Astrocyte of the cerebellum (primary cell): ENCODE results near the gene ZNF107.

Source experiments
- DNase-seq: peaks from one replicate; pipeline ENCODE4 v3.0.0-alpha.2; 2011; ENCODE audit warnings: low read depth
- H3K4me3 ChIP-seq: 2 replicates; pipeline ENCODE4 v1.5.1; 2011; ENCODE audit warnings: mild to moderate bottlenecking, low read depth, low read length, moderate library complexity
- in situ Hi-C: cut with HindIII; loops from 2 replicates; pipeline ENCODE4 v1.10.0; 2017; ENCODE audit warnings: low sequenced_read_pairs
- TF ChIP-seq, protein P1 (sequence below): IDR thresholded peaks from 2 replicates; pipeline ENCODE4 v1.5.1; 2012; ENCODE audit warnings: low read length, low read depth, moderate library complexity, mild to moderate bottlenecking; ENCODE audit errors: missing control alignments

Gene ZNF107

DNA sequence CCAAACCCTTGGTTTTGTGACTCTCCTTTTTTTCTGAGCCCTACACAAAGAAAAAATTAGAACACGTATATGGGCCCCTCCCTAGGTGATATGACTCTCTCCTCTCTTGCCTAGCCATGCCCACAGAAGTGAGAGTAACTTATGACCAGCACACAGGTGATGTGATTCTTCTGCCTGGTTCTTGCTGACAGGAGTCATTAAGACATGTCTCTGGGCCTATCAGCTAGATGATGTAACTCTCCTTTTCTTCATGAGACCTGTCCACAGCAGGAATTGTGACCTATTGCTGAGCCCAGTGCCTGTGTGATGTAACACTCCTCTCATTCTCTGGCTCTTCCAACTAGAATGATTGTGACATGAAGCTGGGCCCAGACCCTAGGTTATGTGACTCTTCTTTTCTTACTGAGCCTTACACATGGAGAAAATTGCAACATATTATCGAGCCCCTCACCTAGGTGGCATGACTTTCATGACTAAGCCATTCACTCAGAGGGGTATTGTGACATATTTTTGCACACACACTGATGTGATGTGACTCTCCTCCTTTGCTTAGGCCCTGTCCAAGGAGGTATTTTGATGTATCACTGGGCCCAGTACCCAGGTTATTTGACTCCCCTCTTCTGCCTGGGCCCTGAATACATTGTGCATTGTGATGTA is 31.4 kb upstream of the ZNF107 start:
- in situ Hi-C loops = no loop called here
- H3K4me3 ChIP-seq = no peak overlapping the region
- no peak for DNase-seq
- TF ChIP-seq, protein P1, sequence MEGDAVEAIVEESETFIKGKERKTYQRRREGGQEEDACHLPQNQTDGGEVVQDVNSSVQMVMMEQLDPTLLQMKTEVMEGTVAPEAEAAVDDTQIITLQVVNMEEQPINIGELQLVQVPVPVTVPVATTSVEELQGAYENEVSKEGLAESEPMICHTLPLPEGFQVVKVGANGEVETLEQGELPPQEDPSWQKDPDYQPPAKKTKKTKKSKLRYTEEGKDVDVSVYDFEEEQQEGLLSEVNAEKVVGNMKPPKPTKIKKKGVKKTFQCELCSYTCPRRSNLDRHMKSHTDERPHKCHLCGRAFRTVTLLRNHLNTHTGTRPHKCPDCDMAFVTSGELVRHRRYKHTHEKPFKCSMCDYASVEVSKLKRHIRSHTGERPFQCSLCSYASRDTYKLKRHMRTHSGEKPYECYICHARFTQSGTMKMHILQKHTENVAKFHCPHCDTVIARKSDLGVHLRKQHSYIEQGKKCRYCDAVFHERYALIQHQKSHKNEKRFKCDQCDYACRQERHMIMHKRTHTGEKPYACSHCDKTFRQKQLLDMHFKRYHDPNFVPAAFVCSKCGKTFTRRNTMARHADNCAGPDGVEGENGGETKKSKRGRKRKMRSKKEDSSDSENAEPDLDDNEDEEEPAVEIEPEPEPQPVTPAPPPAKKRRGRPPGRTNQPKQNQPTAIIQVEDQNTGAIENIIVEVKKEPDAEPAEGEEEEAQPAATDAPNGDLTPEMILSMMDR = no peak

DNA sequence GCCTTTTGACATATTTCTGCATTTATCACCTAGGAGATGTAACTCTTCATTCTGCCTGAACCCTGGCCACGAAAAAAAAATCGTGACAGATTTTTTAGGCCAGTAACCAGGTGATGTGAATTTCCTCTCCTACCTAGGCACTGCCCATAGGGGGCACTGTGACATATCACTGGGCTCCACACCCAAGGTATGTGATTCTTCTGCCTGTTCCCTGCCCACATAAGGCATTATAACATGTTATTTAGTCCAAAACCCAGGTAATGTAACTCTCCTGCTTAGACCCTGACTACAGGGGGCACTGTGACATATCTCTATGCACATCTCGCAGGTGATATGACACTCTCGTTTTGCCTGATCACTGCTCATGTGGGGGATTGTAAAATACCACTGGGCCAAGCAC is 29.5 kb upstream of the ZNF107 start:
- no peak for DNase-seq
- in situ Hi-C loops = no loop called here
- no peak overlapping the region for H3K4me3 ChIP-seq
- TF ChIP-seq, protein P1 = no peak

DNA sequence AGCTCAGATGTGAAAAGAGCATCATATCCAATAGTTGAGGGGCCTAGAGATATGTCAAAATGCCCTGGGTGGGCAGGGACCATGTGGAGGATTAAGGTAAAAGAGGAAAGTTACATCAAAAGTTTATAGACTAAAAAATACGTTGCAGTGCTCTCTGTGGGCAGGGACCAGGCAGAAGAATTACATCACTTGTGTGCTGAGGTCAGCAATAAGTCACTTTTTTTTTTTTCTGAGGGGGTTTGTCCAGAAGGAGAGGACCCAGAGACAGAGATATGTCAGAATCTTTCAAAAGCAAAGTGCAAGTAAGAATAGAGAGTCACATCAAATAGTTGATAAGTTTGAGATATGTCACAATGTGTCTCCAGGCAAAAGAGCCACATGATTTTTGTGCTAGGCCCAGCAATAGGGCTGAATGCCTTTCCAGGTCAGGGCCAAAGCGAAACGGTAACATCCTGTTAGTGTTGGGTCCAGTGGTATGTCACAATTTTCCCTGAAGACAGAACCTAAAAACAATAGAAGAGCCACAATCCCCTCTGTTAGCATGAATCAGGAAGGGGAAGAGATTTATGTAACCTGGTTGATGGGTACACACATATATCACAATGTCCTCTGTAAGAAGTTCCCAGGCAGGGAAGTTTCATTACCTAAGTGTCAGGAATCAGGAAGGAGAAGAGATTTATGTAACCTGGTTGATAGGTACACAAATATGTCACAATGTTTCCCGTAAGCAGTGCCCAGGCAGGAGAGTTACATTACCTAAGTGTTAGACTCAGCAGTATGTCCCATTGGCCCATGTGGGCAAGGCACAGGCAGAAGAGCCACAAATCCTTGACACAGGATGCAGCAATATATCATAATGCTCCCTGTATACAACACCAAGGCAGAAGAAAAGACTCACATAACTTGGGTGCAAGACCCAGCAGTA is 28.1 kb upstream of the ZNF107 start:
- TF ChIP-seq, protein P1 = no peak
- no peak for DNase-seq
- H3K4me3 ChIP-seq = no peak overlapping the region
- in situ Hi-C loops = no loop called here

DNA sequence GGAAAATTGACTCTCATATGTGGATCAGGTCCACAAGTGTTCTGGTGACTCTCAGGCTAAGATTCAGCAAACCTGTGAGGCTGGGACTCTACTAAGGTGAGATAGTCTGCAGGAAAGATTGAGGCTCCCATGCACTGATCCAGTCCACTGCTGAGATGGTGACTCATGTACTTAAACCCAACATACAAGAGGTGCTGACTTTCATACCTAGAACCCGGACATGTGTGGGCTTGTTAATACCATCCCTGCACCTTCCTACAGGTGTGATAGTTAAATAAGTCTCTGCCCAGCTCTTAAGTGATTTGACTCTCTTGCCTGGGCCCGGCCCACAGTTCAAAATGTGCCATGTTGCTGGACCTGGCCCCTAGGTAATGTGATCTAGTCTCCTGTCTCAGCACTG is 27.1 kb upstream of the ZNF107 start:
- no peak overlapping the region for H3K4me3 ChIP-seq
- in situ Hi-C loops = no loop called here
- DNase-seq = no peak
- TF ChIP-seq, protein P1 = no peak

DNA sequence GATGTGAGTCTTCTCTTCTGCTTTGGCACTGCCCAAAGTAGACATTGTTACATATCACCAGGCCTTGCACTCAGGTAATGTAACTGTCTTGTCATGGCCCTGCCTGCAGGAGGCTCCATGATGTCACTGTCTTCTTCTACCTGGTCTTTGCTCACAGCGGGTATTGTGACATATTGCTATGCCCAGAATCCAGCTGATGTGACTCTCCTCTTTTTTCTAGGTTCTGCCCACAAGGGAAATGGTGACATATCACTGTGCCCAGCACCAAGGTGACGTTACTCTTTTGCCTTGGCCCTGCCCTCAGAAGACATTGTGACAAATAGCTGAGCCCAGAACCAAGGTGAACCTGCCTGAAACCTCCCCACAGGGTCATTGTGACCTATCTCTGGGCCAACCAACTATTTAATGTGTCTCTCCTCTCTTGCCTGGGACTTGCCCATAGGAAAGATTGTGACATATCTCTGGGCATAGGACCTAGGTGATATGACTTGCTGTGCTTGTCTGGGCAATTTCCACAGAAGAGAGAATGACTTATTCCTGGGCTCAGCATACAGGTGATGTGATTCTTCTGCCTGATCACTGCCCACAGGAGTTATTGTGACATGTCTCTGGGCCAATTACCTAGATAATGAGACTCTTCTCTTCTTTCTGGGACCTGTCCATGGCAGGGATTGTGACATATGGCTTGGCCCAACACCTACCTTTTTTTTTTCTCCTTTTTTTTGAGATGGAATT is 26.5 kb upstream of the ZNF107 start:
- TF ChIP-seq, protein P1 = no peak
- no peak for DNase-seq
- in situ Hi-C loops = no loop called here
- no peak overlapping the region for H3K4me3 ChIP-seq

DNA sequence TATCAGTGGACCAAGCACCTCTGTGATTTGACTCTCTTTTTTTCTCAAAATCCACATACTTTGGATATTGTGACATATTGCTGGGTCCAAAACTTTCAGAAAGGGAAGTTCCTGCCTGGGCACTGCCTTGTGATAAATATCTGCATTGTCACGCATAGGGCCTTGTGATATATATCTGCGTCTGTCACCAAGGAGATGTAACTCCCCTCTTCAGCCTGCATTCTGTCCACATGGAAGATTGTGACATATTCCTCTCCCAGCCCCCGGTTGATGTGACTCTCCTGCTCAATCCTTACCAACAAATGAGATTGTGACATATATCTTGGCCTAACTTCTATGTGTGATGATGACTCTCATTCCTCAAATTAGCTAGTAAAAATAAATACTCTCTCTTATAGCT is 25.4 kb upstream of the ZNF107 start:
- no peak for DNase-seq
- H3K4me3 ChIP-seq = no peak overlapping the region
- TF ChIP-seq, protein P1 = no peak
- in situ Hi-C loops = no loop called here
